ENCODE results near the gene AVEN. TPM values are rescaled to one million over a fixed set of nuclear protein-coding genes. Genes with fewer than 3 reads are reported as not detected.

AVEN gene
- total RNA-seq, 2 donors from 2014 or later = 18.9 to 20.7 TPM

DNA sequence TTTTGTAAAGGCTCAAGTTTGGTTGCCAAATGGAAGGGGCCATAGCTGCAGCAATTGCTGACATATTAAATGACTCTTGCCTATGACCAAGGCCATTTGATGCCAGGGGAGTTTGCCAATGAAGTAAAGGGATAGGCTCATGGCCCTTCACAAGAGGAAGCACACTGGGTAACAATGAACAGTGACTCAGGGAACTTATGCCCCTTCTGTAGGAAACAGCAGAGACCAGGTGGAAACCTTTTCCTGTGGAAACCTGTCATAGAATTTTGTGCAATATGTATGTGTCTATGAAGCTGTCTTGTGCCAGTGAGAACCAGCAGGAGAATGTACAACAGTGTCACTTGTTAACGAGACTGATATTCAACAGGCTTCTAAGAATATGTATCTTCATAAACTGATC, 25.4 kb upstream of the AVEN start:
- Mint-ChIP-seq H3K9me3 (no peaks in the 10 kb centered on the region), H3K27ac (no peak overlapping the region), H3K27me3 (ENCODE audit: insufficient read depth) (no peaks in the 10 kb centered on the region), H3K4me1 (no peaks in the 10 kb centered on the region), H3K36me3 (ENCODE audit: low read depth) (no peaks in the 10 kb centered on the region), H3K4me3 (no peak overlapping the region)
- DNase-seq = no peak
- Histone ChIP-seq H3K9me3 (ENCODE audit: control insufficient read depth, low read length) (no peaks in the 10 kb centered on the region), H3K9ac (ENCODE audit: extremely low read depth, low read length, poor library complexity, severe bottlenecking) (no peak overlapping the region), H3K4me3 (ENCODE audit: low read length) (no peak overlapping the region), H3K4me1 (ENCODE audit: control insufficient read depth, insufficient read depth, low read length) (no peaks in the 10 kb centered on the region), H3K27me3 (ENCODE audit: control insufficient read depth, insufficient read depth, low read length, poor library complexity, severe bottlenecking) (no peaks in the 10 kb centered on the region), H3K27ac (ENCODE audit: low read depth, low read length) (no peak overlapping the region), H3K36me3 (ENCODE audit: control insufficient read depth, insufficient read depth, low read length) (no peaks in the 10 kb centered on the region)
- 0% methylated on average over 1 of the region's 1 CpG; no CpG with 5 or more reads in 1 of the 2 experiments for WGBS, 2 experiments (ENCODE audit: insufficient coverage in 1 of 2, insufficient read length in 1 of 2)
- TF ChIP-seq, protein P1, sequence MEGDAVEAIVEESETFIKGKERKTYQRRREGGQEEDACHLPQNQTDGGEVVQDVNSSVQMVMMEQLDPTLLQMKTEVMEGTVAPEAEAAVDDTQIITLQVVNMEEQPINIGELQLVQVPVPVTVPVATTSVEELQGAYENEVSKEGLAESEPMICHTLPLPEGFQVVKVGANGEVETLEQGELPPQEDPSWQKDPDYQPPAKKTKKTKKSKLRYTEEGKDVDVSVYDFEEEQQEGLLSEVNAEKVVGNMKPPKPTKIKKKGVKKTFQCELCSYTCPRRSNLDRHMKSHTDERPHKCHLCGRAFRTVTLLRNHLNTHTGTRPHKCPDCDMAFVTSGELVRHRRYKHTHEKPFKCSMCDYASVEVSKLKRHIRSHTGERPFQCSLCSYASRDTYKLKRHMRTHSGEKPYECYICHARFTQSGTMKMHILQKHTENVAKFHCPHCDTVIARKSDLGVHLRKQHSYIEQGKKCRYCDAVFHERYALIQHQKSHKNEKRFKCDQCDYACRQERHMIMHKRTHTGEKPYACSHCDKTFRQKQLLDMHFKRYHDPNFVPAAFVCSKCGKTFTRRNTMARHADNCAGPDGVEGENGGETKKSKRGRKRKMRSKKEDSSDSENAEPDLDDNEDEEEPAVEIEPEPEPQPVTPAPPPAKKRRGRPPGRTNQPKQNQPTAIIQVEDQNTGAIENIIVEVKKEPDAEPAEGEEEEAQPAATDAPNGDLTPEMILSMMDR (conservative IDR thresholded peaks at IDR 0.05) = no peak

DNA sequence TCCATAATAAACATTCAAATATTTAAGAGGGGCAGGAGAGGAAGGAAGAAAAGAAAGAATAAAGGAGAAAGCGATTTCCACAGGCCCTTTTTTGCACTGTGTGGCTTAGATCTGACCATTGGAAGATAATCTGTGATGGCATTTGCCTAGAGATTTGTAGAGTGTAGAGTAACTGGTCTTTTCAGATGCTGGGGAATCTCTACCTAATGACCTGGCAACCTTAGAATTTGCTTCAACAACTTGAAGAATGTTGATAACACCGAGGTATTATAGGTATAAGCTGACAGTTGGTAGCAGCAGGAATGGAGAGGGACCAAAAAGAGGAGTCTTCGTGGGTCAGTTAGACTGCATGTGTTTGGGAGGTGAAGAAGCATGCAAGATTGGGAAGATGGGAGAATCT, 20.9 kb upstream of the AVEN start:
- Mint-ChIP-seq H3K36me3 (ENCODE audit: low read depth) (no peaks in the 10 kb centered on the region), H3K27me3 (ENCODE audit: insufficient read depth) (no peaks in the 10 kb centered on the region), H3K4me3 (no peak overlapping the region), H3K9me3 (no peaks in the 10 kb centered on the region), H3K27ac (no peak overlapping the region), H3K4me1 (peaks cover 6% of the 10 kb centered on the region)
- Histone ChIP-seq H3K9me3 (ENCODE audit: control insufficient read depth, low read length) (no peaks in the 10 kb centered on the region), H3K27me3 (ENCODE audit: control insufficient read depth, insufficient read depth, low read length, poor library complexity, severe bottlenecking) (no peaks in the 10 kb centered on the region), H3K9ac (ENCODE audit: extremely low read depth, low read length, poor library complexity, severe bottlenecking) (no peak overlapping the region), H3K36me3 (ENCODE audit: control insufficient read depth, insufficient read depth, low read length) (no peaks in the 10 kb centered on the region), H3K27ac (ENCODE audit: low read depth, low read length) (no peak overlapping the region), H3K4me3 (ENCODE audit: low read length) (no peak overlapping the region), H3K4me1 (ENCODE audit: control insufficient read depth, insufficient read depth, low read length) (no peaks in the 10 kb centered on the region)
- no peak for DNase-seq
- WGBS, 2 experiments (ENCODE audit: insufficient coverage in 1 of 2, insufficient read length in 1 of 2) = 81 to 86% methylated on average over 3 of the region's 3 CpGs
- TF ChIP-seq, protein P1 (conservative IDR thresholded peaks at IDR 0.05) = no peak

DNA sequence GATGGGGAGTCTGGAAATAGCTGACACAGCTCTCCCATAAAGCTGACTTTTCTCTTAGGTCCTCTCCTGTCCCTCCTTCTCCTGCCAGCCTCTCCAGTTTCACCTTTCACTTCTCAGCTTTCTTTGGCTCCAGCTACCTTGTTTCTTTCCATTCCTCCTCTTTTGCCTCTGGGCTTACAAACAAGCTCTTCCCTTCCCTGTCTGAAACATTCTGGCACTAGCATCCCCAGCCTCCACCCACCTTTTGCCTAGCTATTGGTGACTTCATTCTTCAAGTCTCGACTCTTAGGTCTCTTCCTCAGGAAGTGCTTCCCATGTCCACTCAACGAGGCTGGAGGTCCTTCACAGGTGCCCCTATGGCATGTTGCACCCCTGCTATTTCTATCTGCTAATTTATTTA, 20.5 kb upstream of the AVEN start:
- no peaks in the 10 kb centered on the region for H3K4me1 ChIP-seq (ENCODE audit: control insufficient read depth, insufficient read depth, low read length)
- H3K27ac ChIP-seq (ENCODE audit: low read depth, low read length) = no peak overlapping the region
- no peaks in the 10 kb centered on the region for H3K36me3 ChIP-seq (ENCODE audit: control insufficient read depth, insufficient read depth, low read length)
- Mint-ChIP-seq H3K9me3 (no peaks in the 10 kb centered on the region), H3K27ac (no peak overlapping the region), H3K36me3 (ENCODE audit: low read depth) (no peaks in the 10 kb centered on the region), H3K27me3 (ENCODE audit: insufficient read depth) (no peaks in the 10 kb centered on the region), H3K4me3 (no peak overlapping the region), H3K4me1 (peaks cover 6% of the 10 kb centered on the region)
- H3K9me3 ChIP-seq (ENCODE audit: control insufficient read depth, low read length) = no peaks in the 10 kb centered on the region
- TF ChIP-seq, protein P1 (conservative IDR thresholded peaks at IDR 0.05) = no peak
- no peak overlapping the region for H3K4me3 ChIP-seq (ENCODE audit: low read length)
- DNase-seq = no peak
- no peak overlapping the region for H3K9ac ChIP-seq (ENCODE audit: extremely low read depth, low read length, poor library complexity, severe bottlenecking)
- 76 to 82% methylated on average over 2 of the region's 2 CpGs for WGBS, 2 experiments (ENCODE audit: insufficient coverage in 1 of 2, insufficient read length in 1 of 2)
- no peaks in the 10 kb centered on the region for H3K27me3 ChIP-seq (ENCODE audit: control insufficient read depth, insufficient read depth, low read length, poor library complexity, severe bottlenecking)

Measured in endodermal cell (in vitro differentiated cells).